C1 segment of cervical spinal cord (tissue), 14 donors: ENCODE results near the gene OR8B4.
"Not testable (repeated sequence)": the region's sequence is repeated elsewhere in the genome, so short reads cannot be mapped to it uniquely, and the experiment has no call there.

ENCODE experiments used
- DNase-seq, 14 donors: peaks; one replicate each; lab custom pipeline; 2025; lab: John Stamatoyannopoulos, UW

The OR8B4 gene

GRCh38 chr11:124424384-124424921 lies at the start of gene OR8B4:
OR8B4 (minus strand) TSS chr11:124424871; CDS start chr11:124424871, 0 bp downstream.
- DNase-seq, result no peak

- no peak for DNase-seq
These were observed 49.4 kb upstream of the OR8B4 start for GRCh38 chr11:124474079-124474478.

- no peak for DNase-seq
These were observed 48.8 kb upstream of the OR8B4 start for GRCh38 chr11:124473476-124473875.

- no peak for DNase-seq
These were observed 46.0 kb upstream of the OR8B4 start for GRCh38 chr11:124470561-124471227.

- DNase-seq, result no peak
These were observed 42.8 kb upstream of the OR8B4 start for GRCh38 chr11:124467381-124467927.

- DNase-seq, result no peak
These were observed 40.7 kb upstream of the OR8B4 start for GRCh38 chr11:124465368-124465767.

GRCh38 chr11:124463990-124464389 lies 39.3 kb upstream of the OR8B4 start:
- DNase-seq, result no peak

GRCh38 chr11:124463324-124463723 lies 38.7 kb upstream of the OR8B4 start:
- no peak for DNase-seq

- no peak for DNase-seq
These were observed 35.8 kb upstream of the OR8B4 start for GRCh38 chr11:124460459-124460858.

GRCh38 chr11:124459379-124459778 lies 34.7 kb upstream of the OR8B4 start:
- not testable (repeated sequence) for DNase-seq

GRCh38 chr11:124454552-124454951 lies 29.9 kb upstream of the OR8B4 start:
- no peak for DNase-seq

GRCh38 chr11:124446916-124447315 lies 22.2 kb upstream of the OR8B4 start:
- no peak for DNase-seq

- no peak for DNase-seq
These were observed 21.0 kb upstream of the OR8B4 start, which contains the start of gene OR8B8 for GRCh38 chr11:124445646-124446150. OR8B8 (minus strand) TSS chr11:124445696; CDS start chr11:124441085, 4,611 bp downstream.

GRCh38 chr11:124442847-124443246 lies 18.2 kb upstream of the OR8B4 start:
- DNase-seq, result no peak

GRCh38 chr11:124442442-124442841 lies 17.8 kb upstream of the OR8B4 start:
- no peak for DNase-seq

GRCh38 chr11:124441519-124441918 lies 16.8 kb upstream of the OR8B4 start:
- DNase-seq, result no peak

GRCh38 chr11:124441081-124441480 lies 16.4 kb upstream of the OR8B4 start:
- DNase-seq, result no peak

- no peak for DNase-seq
These were observed 15.9 kb upstream of the OR8B4 start for GRCh38 chr11:124440608-124441007.

- DNase-seq, result no peak
These were observed 10.0 kb upstream of the OR8B4 start for GRCh38 chr11:124434699-124435098.

- no peak for DNase-seq
These were observed 4.9 kb upstream of the OR8B4 start for GRCh38 chr11:124429599-124429998.

GRCh38 chr11:124421043-124421442 lies 3.6 kb downstream of the OR8B4 start:
- DNase-seq, result no peak

- no peak for DNase-seq
These were observed 9.2 kb downstream of the OR8B4 start for GRCh38 chr11:124415356-124415923.

- DNase-seq, result no peak
These were observed 14.8 kb downstream of the OR8B4 start for GRCh38 chr11:124409906-124410305.
